Thoracic aorta (tissue), 2 donors: ENCODE data around the gene DGKB. TPM values are rescaled to one million over a fixed set of nuclear protein-coding genes. Genes with fewer than 3 reads are reported as not detected.

Experiments used
- ATAC-seq: fragments of 150-250 bp; one replicate; pipeline ENCODE4 v1.8.0; 2017; ENCODE audit warnings: low read depth; ENCODE audit not compliant: insufficient number of reproducible peaks, low FRiP score
- DNase-seq: peaks from one replicate; pipeline ENCODE4 v3.0.0-alpha.2; 2020; ENCODE audit warnings: low spot score
- H3K27ac ChIP-seq, 2 donors: fragments of 200-600 bp; sonication (generic); 1 replicate in 1 of 2; 2 replicates in 1 of 2; pipeline ENCODE4 v1.5.1; 2016; ENCODE audit warnings: mild to moderate bottlenecking in 2 of 2, moderate library complexity in 2 of 2
- H3K27me3 ChIP-seq: fragments of 200-600 bp; sonication (generic); replicated peaks from 2 replicates; pipeline ENCODE4 v1.6.0; 2016; ENCODE audit warnings: mild to moderate bottlenecking; ENCODE audit not compliant: insufficient read depth
- H3K36me3 ChIP-seq: fragments of 200-600 bp; sonication (generic); one replicate; pipeline ENCODE4 v1.5.1; 2016
- H3K4me1 ChIP-seq, 2 donors: fragments of 200-600 bp; sonication (generic); 1 replicate in 1 of 2; 2 replicates in 1 of 2; pipeline versions ENCODE4 v1.5.1 to v1.6.0; 2016; ENCODE audit warnings: low read depth in 2 of 2, mild to moderate bottlenecking in 1 of 2; ENCODE audit not compliant: control insufficient read depth in 1 of 2
- H3K4me3 ChIP-seq: fragments of 200-600 bp; sonication (generic); 2 replicates; pipeline ENCODE4 v1.5.1; 2016; ENCODE audit warnings: mild to moderate bottlenecking
- H3K9me3 ChIP-seq: fragments of 200-600 bp; sonication (generic); 2 replicates; pipeline ENCODE4 v1.5.1; 2016
- CTCF ChIP-seq: fragments of 200-600 bp; sonication (generic); IDR thresholded peaks from one replicate; pipeline ENCODE4 v1.5.1; 2019; ENCODE audit warnings: antibody characterized with exemption
- total RNA-seq, 2 donors: library from RNA; depleted of rRNA; stranded (reverse); fragments of >200 nt; gene quantifications; one replicate each; pipeline versions ENCODE4 v1.1.0 to v1.2.3, GENCODE V29; 2016

DGKB gene
- total RNA-seq, 2 donors from 2014 or later = 0.56 TPM; not detected in 1

- H3K27me3 ChIP-seq = no peaks in the 10 kb centered on the region
- H3K36me3 ChIP-seq = no peaks in the 10 kb centered on the region
- H3K4me3 ChIP-seq = no peak overlapping the region
- ATAC-seq (no peak), DNase-seq (no peak)
- H3K4me1 ChIP-seq = no peaks in the 10 kb centered on the region
- no peaks in the 10 kb centered on the region for H3K9me3 ChIP-seq
- no peak overlapping the region for H3K27ac ChIP-seq
- no peak for TF ChIP-seq CTCF
Measured at GRCh38 chr7:14734839-14735321, 167.7 kb downstream of the DGKB start.

- DNase-seq (no peak), ATAC-seq (no peak)
- no peaks in the 10 kb centered on the region for H3K36me3 ChIP-seq
- H3K9me3 ChIP-seq = no peaks in the 10 kb centered on the region
- no peak for TF ChIP-seq CTCF
- no peaks in the 10 kb centered on the region for H3K27me3 ChIP-seq
- no peak overlapping the region for H3K4me3 ChIP-seq
- no peaks in the 10 kb centered on the region for H3K4me1 ChIP-seq
- H3K27ac ChIP-seq = no peak overlapping the region
Measured at GRCh38 chr7:14720785-14721184, 181.8 kb downstream of the DGKB start.

- ATAC-seq = no peak
Measured at GRCh38 chr7:14717816-14718215, 184.7 kb downstream of the DGKB start.

DNA sequence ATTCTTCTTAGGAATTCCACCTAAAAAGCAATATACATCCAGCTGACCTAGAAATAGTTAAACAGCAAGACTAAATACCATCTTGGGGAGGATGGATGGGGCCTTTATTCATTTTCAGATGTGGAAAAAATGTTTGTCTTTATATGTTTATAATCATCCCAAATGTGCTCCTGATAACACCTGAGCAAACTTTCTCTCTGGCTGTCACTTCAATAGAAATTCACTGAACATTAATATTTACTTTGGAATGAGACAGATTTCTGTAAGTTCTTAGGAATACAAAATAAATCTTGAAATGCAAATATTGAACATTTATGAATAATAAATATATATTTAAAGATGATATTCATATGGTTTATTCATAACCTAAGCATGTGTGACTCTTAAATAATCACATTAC is 185.4 kb downstream of the DGKB start:
- Histone ChIP-seq H3K9me3 (no peaks in the 10 kb centered on the region), H3K27me3 (no peaks in the 10 kb centered on the region), H3K27ac (no peak overlapping the region), H3K4me1 (no peaks in the 10 kb centered on the region), H3K36me3 (no peaks in the 10 kb centered on the region), H3K4me3 (no peak overlapping the region)
- no peak for DNase-seq
- ATAC-seq = no peak
- TF ChIP-seq CTCF = no peak

More at GRCh38 chr7:14717816-14718215, 184.7 kb downstream of the DGKB start:
- DNase-seq = no peak
- Histone ChIP-seq H3K4me1 (no peaks in the 10 kb centered on the region), H3K27ac (no peak overlapping the region), H3K27me3 (no peaks in the 10 kb centered on the region), H3K4me3 (no peak overlapping the region), H3K36me3 (no peaks in the 10 kb centered on the region), H3K9me3 (no peaks in the 10 kb centered on the region)
- TF ChIP-seq CTCF = no peak

DNA sequence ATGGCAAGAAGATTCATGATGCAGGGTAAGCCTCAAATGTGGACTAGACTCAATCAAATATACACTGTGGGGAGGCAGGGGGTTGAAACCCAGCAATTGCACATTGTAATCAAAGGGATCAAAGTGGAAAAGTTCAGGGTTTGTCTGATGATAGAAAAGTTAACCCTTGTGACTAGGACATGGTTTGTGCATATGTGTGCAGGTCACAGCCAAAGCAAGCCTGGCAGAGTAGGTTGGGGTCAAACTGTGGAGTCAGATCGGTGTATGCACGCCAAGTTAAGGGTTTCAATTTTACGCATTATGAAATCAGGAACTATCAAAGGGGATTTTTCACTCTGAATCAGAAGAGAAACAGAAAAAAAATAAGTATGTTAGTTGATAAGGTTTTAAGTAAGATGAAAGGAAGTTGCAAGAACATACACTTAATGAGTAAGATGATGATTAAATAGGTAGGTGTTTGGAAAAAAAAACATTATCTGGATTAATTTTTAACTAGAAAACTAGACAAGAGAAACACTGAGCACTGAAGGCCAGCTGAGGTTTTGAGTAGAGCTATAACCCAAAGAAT is 188.3 kb downstream of the DGKB start:
- no peak overlapping the region for H3K4me3 ChIP-seq
- TF ChIP-seq CTCF = no peak
- H3K27me3 ChIP-seq = no peaks in the 10 kb centered on the region
- H3K27ac ChIP-seq = no peak overlapping the region
- DNase-seq (no peak), ATAC-seq (no peak)
- H3K36me3 ChIP-seq = no peaks in the 10 kb centered on the region
- H3K9me3 ChIP-seq = no peaks in the 10 kb centered on the region
- no peaks in the 10 kb centered on the region for H3K4me1 ChIP-seq
